Fibroblast of lung (primary cell): Measurements from ENCODE around the gene SLC8A2. TPM values are rescaled to one million over a fixed set of nuclear protein-coding genes. Genes with fewer than 3 reads are reported as not detected.

Source experiments
- DNase-seq, 2 donors: peaks; one replicate each; pipeline versions ENCODE4 v3.0.0 to v3.0.0-alpha.2; 2010; ENCODE audit warnings: low read depth in 2 of 2
- H2AFZ ChIP-seq: 2 replicates; pipeline ENCODE4 v1.5.1; 2012; ENCODE audit warnings: low read length, control low read depth, inconsistent platforms
- H3K27ac ChIP-seq: 2 replicates; pipeline ENCODE4 v1.5.1; 2011; ENCODE audit warnings: low read length, control low read depth; ENCODE audit not compliant: insufficient read depth
- H3K27me3 ChIP-seq: 2 replicates; pipeline ENCODE4 v1.5.1; 2011; ENCODE audit warnings: mild to moderate bottlenecking, low read length; ENCODE audit not compliant: control insufficient read depth, insufficient read depth
- H3K36me3 ChIP-seq: 2 replicates; pipeline ENCODE4 v1.5.1; 2011; ENCODE audit warnings: low read length; ENCODE audit not compliant: control insufficient read depth, insufficient read depth
- H3K4me1 ChIP-seq: 2 replicates; pipeline ENCODE4 v1.5.1; 2011; ENCODE audit warnings: low read length; ENCODE audit not compliant: control insufficient read depth, insufficient read depth; ENCODE audit errors: extremely low read depth
- H3K4me2 ChIP-seq: 2 replicates; pipeline ENCODE4 v1.5.1; 2011; ENCODE audit warnings: low read length, control low read depth; ENCODE audit not compliant: insufficient read depth; ENCODE audit errors: extremely low read depth
- H3K4me3 ChIP-seq, 4 experiments: fragments of 200-600 bp in 1 of 4; sonication (generic) in 1 of 4; replicated peaks in 1 of 4; 2 replicates each; pipeline ENCODE4 v1.5.1; 2011 to 2016; ENCODE audit warnings: low read length in 4 of 4, low read depth in 3 of 4, mild to moderate bottlenecking in 3 of 4, control low read depth in 2 of 4, inconsistent platforms in 1 of 4, mixed read lengths in 1 of 4; ENCODE audit not compliant: insufficient read depth in 1 of 4; ENCODE audit errors: control extremely low read depth in 1 of 4
- H3K79me2 ChIP-seq: 2 replicates; pipeline ENCODE4 v1.5.1; 2012; ENCODE audit warnings: mild to moderate bottlenecking, low read length, inconsistent platforms; ENCODE audit not compliant: control insufficient read depth, insufficient read depth
- H3K9ac ChIP-seq: 2 replicates; pipeline ENCODE4 v1.5.1; 2011; ENCODE audit warnings: mild to moderate bottlenecking, low read length, control low read depth; ENCODE audit not compliant: insufficient read depth
- H3K9me3 ChIP-seq: 2 replicates; pipeline ENCODE4 v1.5.1; 2012; ENCODE audit warnings: low read depth, low read length; ENCODE audit not compliant: control insufficient read depth, insufficient read depth
- H4K20me1 ChIP-seq: 2 replicates; pipeline ENCODE4 v1.5.1; 2011; ENCODE audit warnings: low read length; ENCODE audit not compliant: control insufficient read depth, insufficient read depth; ENCODE audit errors: extremely low read depth
- EZH2 ChIP-seq: IDR thresholded peaks from 2 replicates; pipeline ENCODE4 v1.5.1; 2012; ENCODE audit warnings: low read length, control low read depth, mild to moderate bottlenecking; ENCODE audit errors: missing control alignments
- polyA plus RNA-seq, 2 donors: library from polyadenylated mRNA; depleted of rRNA in 1 of 2; stranded (reverse) in 1 of 2; unstranded in 1 of 2; fragments of >200 nt; gene quantifications; 2 replicates each; pipeline ENCODE4 v1.2.1, GENCODE V29; 2011 to 2012; ENCODE audit warnings: missing spikeins in 1 of 2
- total RNA-seq: library from RNA; depleted of rRNA; stranded (reverse); fragments of >200 nt; gene quantifications from 2 replicates; pipeline ENCODE4 v1.2.1, GENCODE V29; 2014
- TF ChIP-seq, protein P1 (sequence below), 2 donors: IDR thresholded peaks in 1 of 2; conservative IDR thresholded peaks in 1 of 2; 1 replicate in 1 of 2; 2 replicates in 1 of 2; pipeline ENCODE4 v1.5.1; 2011 to 2012; ENCODE audit warnings: low read length in 2 of 2, control low read depth in 1 of 2, inconsistent platforms in 1 of 2, low read depth in 1 of 2, mild to moderate bottlenecking in 1 of 2

Gene SLC8A2
- total and polyA plus RNA-seq, 2 donors (not counting 1 experiment from before 2014, with no cell fraction given), result under 0.01 TPM; not detected in 1

DNA sequence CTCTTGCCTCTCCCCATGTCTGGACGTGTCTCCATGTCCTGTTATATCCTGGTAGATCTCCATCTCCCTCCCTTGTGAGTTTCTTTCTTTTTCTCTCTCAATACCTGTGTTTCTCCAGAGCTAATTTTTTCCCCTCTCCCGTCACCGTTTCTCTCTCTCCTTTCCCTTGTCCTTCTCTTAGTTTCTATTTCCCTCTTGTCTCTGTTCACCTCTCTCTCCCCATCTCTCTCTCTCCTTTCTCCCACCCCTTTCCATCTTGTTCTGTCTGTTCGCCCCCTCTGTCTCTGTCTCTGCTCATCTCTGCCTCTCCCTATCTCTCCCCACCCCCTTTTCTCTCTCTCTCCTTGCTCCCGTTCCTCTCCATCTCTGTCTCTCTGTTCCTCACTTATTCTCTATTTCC lies 13.0 kb downstream of the SLC8A2 start:
- no peaks in the 10 kb centered on the region for H3K36me3 ChIP-seq
- H3K27me3 ChIP-seq, result peaks cover 46% of the 10 kb centered on the region
- no peak for DNase-seq
- no peak overlapping the region for H3K27ac ChIP-seq
- H3K4me1 ChIP-seq, result no peaks in the 10 kb centered on the region
- H3K9me3 ChIP-seq, result no peaks in the 10 kb centered on the region
- H3K79me2 ChIP-seq, result no peaks in the 10 kb centered on the region
- TF ChIP-seq, protein P1, sequence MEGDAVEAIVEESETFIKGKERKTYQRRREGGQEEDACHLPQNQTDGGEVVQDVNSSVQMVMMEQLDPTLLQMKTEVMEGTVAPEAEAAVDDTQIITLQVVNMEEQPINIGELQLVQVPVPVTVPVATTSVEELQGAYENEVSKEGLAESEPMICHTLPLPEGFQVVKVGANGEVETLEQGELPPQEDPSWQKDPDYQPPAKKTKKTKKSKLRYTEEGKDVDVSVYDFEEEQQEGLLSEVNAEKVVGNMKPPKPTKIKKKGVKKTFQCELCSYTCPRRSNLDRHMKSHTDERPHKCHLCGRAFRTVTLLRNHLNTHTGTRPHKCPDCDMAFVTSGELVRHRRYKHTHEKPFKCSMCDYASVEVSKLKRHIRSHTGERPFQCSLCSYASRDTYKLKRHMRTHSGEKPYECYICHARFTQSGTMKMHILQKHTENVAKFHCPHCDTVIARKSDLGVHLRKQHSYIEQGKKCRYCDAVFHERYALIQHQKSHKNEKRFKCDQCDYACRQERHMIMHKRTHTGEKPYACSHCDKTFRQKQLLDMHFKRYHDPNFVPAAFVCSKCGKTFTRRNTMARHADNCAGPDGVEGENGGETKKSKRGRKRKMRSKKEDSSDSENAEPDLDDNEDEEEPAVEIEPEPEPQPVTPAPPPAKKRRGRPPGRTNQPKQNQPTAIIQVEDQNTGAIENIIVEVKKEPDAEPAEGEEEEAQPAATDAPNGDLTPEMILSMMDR (conservative IDR thresholded peaks at IDR 0.05 in 1 of 2, IDR thresholded peaks at IDR 0.05 in 1 of 2; ENCODE audit: low read depth in 1 of 2, low read length in 2 of 2), result no peak
- TF ChIP-seq EZH2, result no peak
- H4K20me1 ChIP-seq, result no peaks in the 10 kb centered on the region
- no peak overlapping the region for H3K9ac ChIP-seq
- H3K4me2 ChIP-seq, result no peak overlapping the region
- no peak overlapping the region for H2AFZ ChIP-seq
- H3K4me3 ChIP-seq, result no peak overlapping the region

DNA sequence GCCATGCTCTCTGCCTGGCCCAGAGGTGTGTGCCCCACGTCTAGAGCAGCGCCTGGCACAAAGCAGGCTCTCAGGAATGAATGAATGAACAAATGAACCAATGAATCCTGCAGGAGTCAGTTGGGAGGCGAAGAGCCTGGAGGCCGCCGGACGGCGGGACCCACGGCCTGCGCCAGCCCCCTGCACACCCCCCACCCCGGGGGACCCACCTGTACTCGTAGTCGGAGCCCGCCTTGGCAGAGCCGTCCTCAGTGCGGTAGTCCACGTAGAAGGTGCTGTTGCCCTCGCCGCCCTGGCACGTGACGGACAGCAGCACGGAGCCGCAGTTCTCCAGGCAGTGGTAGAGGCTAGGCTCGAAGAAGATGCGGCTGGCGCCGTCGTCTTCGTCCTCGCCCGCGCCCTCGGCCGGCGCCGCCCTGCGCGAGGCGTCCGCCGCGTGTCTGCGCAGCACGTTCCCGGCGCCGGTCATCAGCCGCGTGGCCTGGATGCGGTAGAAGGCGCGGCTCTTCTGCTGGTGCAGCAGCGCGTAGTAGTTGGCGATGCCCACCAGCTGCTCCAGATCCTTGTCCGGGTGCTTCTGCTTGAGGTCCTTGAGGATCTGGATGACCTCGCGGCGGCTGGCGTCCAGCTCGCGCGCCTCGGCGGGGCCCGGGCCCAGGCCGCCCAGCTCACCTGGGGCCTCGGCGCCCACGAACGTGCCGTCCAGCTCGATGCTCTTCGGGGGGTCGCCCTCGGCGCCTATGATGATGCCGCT lies 14.8 kb downstream of the SLC8A2 start:
- no peaks in the 10 kb centered on the region for H3K36me3 ChIP-seq
- no peaks in the 10 kb centered on the region for H3K79me2 ChIP-seq
- H3K9ac ChIP-seq, result no peak overlapping the region
- H2AFZ ChIP-seq, result no peak overlapping the region
- TF ChIP-seq, protein P1 (conservative IDR thresholded peaks at IDR 0.05 in 1 of 2, IDR thresholded peaks at IDR 0.05 in 1 of 2; ENCODE audit: low read depth in 1 of 2, low read length in 2 of 2), result no peak
- no peak for TF ChIP-seq EZH2
- H3K4me3 ChIP-seq, result no peak overlapping the region
- DNase-seq, result no peak
- H3K9me3 ChIP-seq, result no peaks in the 10 kb centered on the region
- peaks cover 45% of the 10 kb centered on the region for H3K27me3 ChIP-seq
- no peak overlapping the region for H3K27ac ChIP-seq
- H3K4me1 ChIP-seq, result no peaks in the 10 kb centered on the region
- H4K20me1 ChIP-seq, result no peaks in the 10 kb centered on the region
- H3K4me2 ChIP-seq, result no peak overlapping the region

DNA sequence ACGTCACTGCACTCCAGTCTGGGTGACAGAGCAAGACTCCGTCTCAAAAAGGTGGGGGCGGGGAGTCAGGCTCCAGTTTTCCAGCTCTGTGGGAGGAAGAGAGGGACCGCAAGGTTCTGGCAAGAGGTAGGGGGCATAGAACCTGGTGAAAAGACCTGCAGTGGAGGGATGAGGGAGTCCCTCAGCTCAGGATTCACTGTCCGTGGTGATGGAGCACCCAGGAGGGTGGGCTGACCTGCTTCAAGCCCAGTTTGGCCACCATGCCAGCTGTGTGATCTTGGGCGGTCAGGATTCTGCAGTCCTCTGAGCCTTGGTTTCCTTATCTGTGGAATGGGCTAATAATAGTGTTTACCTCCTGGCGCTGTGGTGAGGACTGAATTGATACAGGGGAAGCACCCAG lies 21.2 kb downstream of the SLC8A2 start:
- no peak overlapping the region for H3K27ac ChIP-seq
- no peak overlapping the region for H3K9ac ChIP-seq
- no peak overlapping the region for H2AFZ ChIP-seq
- no peak overlapping the region for H3K4me3 ChIP-seq
- no peaks in the 10 kb centered on the region for H3K9me3 ChIP-seq
- DNase-seq, result no peak
- peaks cover 41% of the 10 kb centered on the region for H3K27me3 ChIP-seq
- no peaks in the 10 kb centered on the region for H3K79me2 ChIP-seq
- no peak overlapping the region for H3K4me2 ChIP-seq
- H3K36me3 ChIP-seq, result no peaks in the 10 kb centered on the region
- no peaks in the 10 kb centered on the region for H4K20me1 ChIP-seq
- no peaks in the 10 kb centered on the region for H3K4me1 ChIP-seq
- TF ChIP-seq EZH2, result no peak
- TF ChIP-seq, protein P1 (conservative IDR thresholded peaks at IDR 0.05 in 1 of 2, IDR thresholded peaks at IDR 0.05 in 1 of 2; ENCODE audit: low read depth in 1 of 2, low read length in 2 of 2), result no peak
